ENCODE results near the gene KLHDC10.

- no peak for TF ChIP-seq CTCF (IDR thresholded peaks at IDR 0.05)
- no peak for TF ChIP-seq POLR2A (IDR thresholded peaks at IDR 0.05)
These were observed 8.1 kb upstream of the KLHDC10 start for GRCh38 chr7:130062246-130062645.
